ENCODE results near the gene GPR156.

Gene GPR156

DNA sequence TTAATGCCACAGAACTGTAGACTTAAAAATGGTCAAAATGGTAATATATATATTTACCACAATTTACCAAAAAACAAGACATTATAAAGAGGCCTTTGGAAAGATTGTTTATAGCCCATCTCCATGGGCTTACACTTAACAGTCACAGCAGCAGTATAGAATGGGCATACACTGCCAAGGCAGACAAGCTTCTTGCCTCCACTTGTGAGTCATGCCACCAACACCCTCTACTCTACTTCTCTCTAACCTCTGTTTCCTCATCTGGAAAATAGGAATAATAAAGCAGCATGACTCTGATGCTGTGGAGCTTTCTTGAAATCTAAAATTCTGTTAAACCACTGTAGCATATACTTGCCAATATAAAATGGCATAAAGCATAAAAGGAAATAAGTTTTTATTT, 14.4 kb upstream of the GPR156 start:
- Histone ChIP-seq H3K36me3 (ENCODE audit: control insufficient read depth in 2 of 2, insufficient read depth in 1 of 2, low read length in 2 of 2) (no peaks in the 10 kb centered on the region), H3K9me3 (ENCODE audit: control insufficient read depth, insufficient read depth, low read depth, low read length) (no peaks in the 10 kb centered on the region), H3K27ac (ENCODE audit: extremely low read depth, low read depth, low read length) (no peak overlapping the region), H3K4me3 (ENCODE audit: low read depth, low read length) (no peak overlapping the region), H3K4me1 (ENCODE audit: control insufficient read depth, insufficient read depth, low read length) (no peaks in the 10 kb centered on the region)
- POLR2A ChIA-PET, result no interaction called here
- CTCF ChIA-PET, result no interaction called here
- TF ChIP-seq FEZF1 (tag by site-specific recombination; IDR thresholded peaks at IDR 0.05) (no peak), ZNF830 (tag by site-specific recombination; IDR thresholded peaks at IDR 0.05; ENCODE audit: low read depth) (no peak), ZNF157 (tag by site-specific recombination; IDR thresholded peaks at IDR 0.05) (no peak), ZNF488 (tag by site-specific recombination; IDR thresholded peaks at IDR 0.05) (no peak), ZNF391 (tag by site-specific recombination; IDR thresholded peaks at IDR 0.05; ENCODE audit: borderline replicate concordance, low read depth) (no peak), ZNF239 (tag by site-specific recombination; IDR thresholded peaks at IDR 0.05) (no peak), MZF1 (tag by site-specific recombination; IDR thresholded peaks at IDR 0.05; ENCODE audit: borderline replicate concordance) (no peak), ZNF24 (tag by site-specific recombination; IDR thresholded peaks at IDR 0.05) (no peak), HOXD13 (CRISPR knock-in tag; IDR thresholded peaks at IDR 0.05; ENCODE audit: borderline replicate concordance) (no peak), ZNF48 (tag by site-specific recombination; IDR thresholded peaks at IDR 0.05) (no peak), ZNF416 (tag by site-specific recombination; IDR thresholded peaks at IDR 0.05) (no peak), SCRT1 (tag by site-specific recombination; IDR thresholded peaks at IDR 0.05; ENCODE audit: borderline replicate concordance) (no peak), KLF7 (tag by site-specific recombination; IDR thresholded peaks at IDR 0.05; ENCODE audit: borderline replicate concordance) (no peak), ZNF596 (tag by site-specific recombination; IDR thresholded peaks at IDR 0.05) (no peak), ZNF529 (tag by site-specific recombination; IDR thresholded peaks at IDR 0.05; ENCODE audit: insufficient replicate concordance) (no peak), GLI4 (tag by site-specific recombination; IDR thresholded peaks at IDR 0.05) (no peak), KLF8 (tag by site-specific recombination; IDR thresholded peaks at IDR 0.05) (no peak), OVOL3 (tag by site-specific recombination; IDR thresholded peaks at IDR 0.05) (no peak), ZNF654 (tag by site-specific recombination; IDR thresholded peaks at IDR 0.05; ENCODE audit: low read depth) (no peak)
- TF ChIP-seq, protein P1, sequence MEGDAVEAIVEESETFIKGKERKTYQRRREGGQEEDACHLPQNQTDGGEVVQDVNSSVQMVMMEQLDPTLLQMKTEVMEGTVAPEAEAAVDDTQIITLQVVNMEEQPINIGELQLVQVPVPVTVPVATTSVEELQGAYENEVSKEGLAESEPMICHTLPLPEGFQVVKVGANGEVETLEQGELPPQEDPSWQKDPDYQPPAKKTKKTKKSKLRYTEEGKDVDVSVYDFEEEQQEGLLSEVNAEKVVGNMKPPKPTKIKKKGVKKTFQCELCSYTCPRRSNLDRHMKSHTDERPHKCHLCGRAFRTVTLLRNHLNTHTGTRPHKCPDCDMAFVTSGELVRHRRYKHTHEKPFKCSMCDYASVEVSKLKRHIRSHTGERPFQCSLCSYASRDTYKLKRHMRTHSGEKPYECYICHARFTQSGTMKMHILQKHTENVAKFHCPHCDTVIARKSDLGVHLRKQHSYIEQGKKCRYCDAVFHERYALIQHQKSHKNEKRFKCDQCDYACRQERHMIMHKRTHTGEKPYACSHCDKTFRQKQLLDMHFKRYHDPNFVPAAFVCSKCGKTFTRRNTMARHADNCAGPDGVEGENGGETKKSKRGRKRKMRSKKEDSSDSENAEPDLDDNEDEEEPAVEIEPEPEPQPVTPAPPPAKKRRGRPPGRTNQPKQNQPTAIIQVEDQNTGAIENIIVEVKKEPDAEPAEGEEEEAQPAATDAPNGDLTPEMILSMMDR (tag by site-specific recombination; IDR thresholded peaks at IDR 0.05), result no peak

DNA sequence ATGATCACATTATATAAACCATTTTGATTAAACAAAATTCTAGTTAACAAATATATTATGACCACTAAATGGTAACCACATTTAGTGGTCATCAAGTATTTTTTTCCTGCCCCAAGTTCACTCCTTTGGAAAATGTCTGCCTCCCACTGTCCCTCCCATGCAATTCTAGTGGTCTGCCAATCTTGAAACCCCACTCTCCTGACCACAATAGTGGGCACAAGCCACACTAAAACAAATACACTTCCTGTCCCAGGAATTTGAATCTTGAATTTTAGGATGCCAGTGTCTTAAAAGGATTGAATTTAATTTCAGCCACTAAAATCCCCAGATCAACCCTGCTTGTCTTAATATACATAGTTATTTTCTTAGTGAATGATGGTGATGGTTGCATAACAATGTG, 14.0 kb upstream of the GPR156 start:
- no peaks in the 10 kb centered on the region for H3K4me1 ChIP-seq (ENCODE audit: control insufficient read depth, insufficient read depth, low read length)
- no peaks in the 10 kb centered on the region for H3K36me3 ChIP-seq (ENCODE audit: control insufficient read depth in 2 of 2, insufficient read depth in 1 of 2, low read length in 2 of 2)
- ChIA-PET POLR2A (no interaction called here), CTCF (interaction anchor here (1.2 kb wide), 1 partner anchor 55 kb away, joined by 3 read pairs; no protein-coding TSS in a partner anchor)
- no peak overlapping the region for H3K4me3 ChIP-seq (ENCODE audit: low read depth, low read length)
- H3K27ac ChIP-seq (ENCODE audit: extremely low read depth, low read depth, low read length), result no peak overlapping the region
- H3K9me3 ChIP-seq (ENCODE audit: control insufficient read depth, insufficient read depth, low read depth, low read length), result no peaks in the 10 kb centered on the region
- TF ChIP-seq ZNF292 (tag by site-specific recombination; IDR thresholded peaks at IDR 0.05; ENCODE audit: borderline replicate concordance, low read depth) (no peak), ZNF561 (tag by site-specific recombination; IDR thresholded peaks at IDR 0.05; ENCODE audit: borderline replicate concordance) (no peak), ZNF433 (tag by site-specific recombination; IDR thresholded peaks at IDR 0.05; ENCODE audit: low read depth) (no peak), ZBTB11 (tag by site-specific recombination; conservative IDR thresholded peaks at IDR 0.05; ENCODE audit: low read depth) (no peak), ZNF311 (tag by site-specific recombination; IDR thresholded peaks at IDR 0.05; ENCODE audit: borderline replicate concordance) (no peak), ZNF626 (tag by site-specific recombination; IDR thresholded peaks at IDR 0.05) (no peak), ZFP41 (tag by site-specific recombination; IDR thresholded peaks at IDR 0.05; ENCODE audit: borderline replicate concordance) (no peak), TCF7L2 (IDR thresholded peaks at IDR 0.05; ENCODE audit: borderline replicate concordance, low read depth, low read length) (no peak), ZNF239 (tag by site-specific recombination; IDR thresholded peaks at IDR 0.05) (no peak), ZXDB (tag by site-specific recombination; IDR thresholded peaks at IDR 0.05) (no peak), ATF2 (tag by site-specific recombination; IDR thresholded peaks at IDR 0.05; ENCODE audit: low read depth) (no peak), ZNF843 (tag by site-specific recombination; IDR thresholded peaks at IDR 0.05) (no peak)
